HEK293 (cell line): ENCODE measurements around the gene OR2F2.

Experiments used
- REPIN1 ChIP-seq: fragments of 450-650 bp; formaldehyde crosslinking; IDR thresholded peaks from 2 replicates; pipeline ENCODE4 v1.5.1; 2017; ENCODE audit warnings: missing biosample characterization, missing genetic modification characterization, low read depth
- SETDB1 ChIP-seq: IDR thresholded peaks from one replicate; pipeline ENCODE4 v1.6.1; 2017; ENCODE audit warnings: mild to moderate bottlenecking, low read length, moderate library complexity, mixed read lengths; ENCODE audit not compliant: insufficient read length
- ZBTB17 ChIP-seq: fragments of 450-650 bp; formaldehyde crosslinking; IDR thresholded peaks from 2 replicates; pipeline ENCODE4 v1.5.1; 2016; ENCODE audit warnings: missing biosample characterization, missing genetic modification characterization
- ZNF155 ChIP-seq: fragments of 450-650 bp; formaldehyde crosslinking; IDR thresholded peaks from 2 replicates; pipeline ENCODE4 v1.5.1; 2016; ENCODE audit warnings: missing biosample characterization, missing genetic modification characterization
- ZNF776 ChIP-seq: fragments of 450-650 bp; formaldehyde crosslinking; IDR thresholded peaks from 2 replicates; pipeline ENCODE4 v1.5.0; 2017; ENCODE audit warnings: missing biosample characterization, missing genetic modification characterization, borderline replicate concordance
- ZNF837 ChIP-seq: fragments of 450-650 bp; formaldehyde crosslinking; IDR thresholded peaks from 2 replicates; pipeline ENCODE4 v1.5.1; 2016; ENCODE audit warnings: missing biosample characterization, missing genetic modification characterization
- ZSCAN18 ChIP-seq: fragments of 450-650 bp; formaldehyde crosslinking; IDR thresholded peaks from 2 replicates; pipeline ENCODE4 v1.5.1; 2016; ENCODE audit warnings: missing biosample characterization, missing genetic modification characterization
- TF ChIP-seq, protein P1 (sequence below): fragments of 450-650 bp; formaldehyde crosslinking; IDR thresholded peaks from 2 replicates; pipeline ENCODE4 v1.5.1; 2016; ENCODE audit warnings: missing biosample characterization, missing genetic modification characterization
- TF ChIP-seq, protein P2 (sequence below): fragments of 450-650 bp; formaldehyde crosslinking; conservative IDR thresholded peaks from 2 replicates; pipeline ENCODE4 v1.5.1; 2016; ENCODE audit warnings: low read depth, missing biosample characterization, missing genetic modification characterization
- TF ChIP-seq, protein P3 (sequence below): fragments of 450-650 bp; formaldehyde crosslinking; IDR thresholded peaks from 2 replicates; pipeline ENCODE4 v1.5.1; 2016; ENCODE audit warnings: missing biosample characterization, missing genetic modification characterization

- TF ChIP-seq, protein P1, sequence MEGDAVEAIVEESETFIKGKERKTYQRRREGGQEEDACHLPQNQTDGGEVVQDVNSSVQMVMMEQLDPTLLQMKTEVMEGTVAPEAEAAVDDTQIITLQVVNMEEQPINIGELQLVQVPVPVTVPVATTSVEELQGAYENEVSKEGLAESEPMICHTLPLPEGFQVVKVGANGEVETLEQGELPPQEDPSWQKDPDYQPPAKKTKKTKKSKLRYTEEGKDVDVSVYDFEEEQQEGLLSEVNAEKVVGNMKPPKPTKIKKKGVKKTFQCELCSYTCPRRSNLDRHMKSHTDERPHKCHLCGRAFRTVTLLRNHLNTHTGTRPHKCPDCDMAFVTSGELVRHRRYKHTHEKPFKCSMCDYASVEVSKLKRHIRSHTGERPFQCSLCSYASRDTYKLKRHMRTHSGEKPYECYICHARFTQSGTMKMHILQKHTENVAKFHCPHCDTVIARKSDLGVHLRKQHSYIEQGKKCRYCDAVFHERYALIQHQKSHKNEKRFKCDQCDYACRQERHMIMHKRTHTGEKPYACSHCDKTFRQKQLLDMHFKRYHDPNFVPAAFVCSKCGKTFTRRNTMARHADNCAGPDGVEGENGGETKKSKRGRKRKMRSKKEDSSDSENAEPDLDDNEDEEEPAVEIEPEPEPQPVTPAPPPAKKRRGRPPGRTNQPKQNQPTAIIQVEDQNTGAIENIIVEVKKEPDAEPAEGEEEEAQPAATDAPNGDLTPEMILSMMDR (tag by site-specific recombination), result no peak
- no peak for TF ChIP-seq ZNF837 (tag by site-specific recombination)
- no peak for TF ChIP-seq ZNF155 (tag by site-specific recombination)
- TF ChIP-seq, protein P2, sequence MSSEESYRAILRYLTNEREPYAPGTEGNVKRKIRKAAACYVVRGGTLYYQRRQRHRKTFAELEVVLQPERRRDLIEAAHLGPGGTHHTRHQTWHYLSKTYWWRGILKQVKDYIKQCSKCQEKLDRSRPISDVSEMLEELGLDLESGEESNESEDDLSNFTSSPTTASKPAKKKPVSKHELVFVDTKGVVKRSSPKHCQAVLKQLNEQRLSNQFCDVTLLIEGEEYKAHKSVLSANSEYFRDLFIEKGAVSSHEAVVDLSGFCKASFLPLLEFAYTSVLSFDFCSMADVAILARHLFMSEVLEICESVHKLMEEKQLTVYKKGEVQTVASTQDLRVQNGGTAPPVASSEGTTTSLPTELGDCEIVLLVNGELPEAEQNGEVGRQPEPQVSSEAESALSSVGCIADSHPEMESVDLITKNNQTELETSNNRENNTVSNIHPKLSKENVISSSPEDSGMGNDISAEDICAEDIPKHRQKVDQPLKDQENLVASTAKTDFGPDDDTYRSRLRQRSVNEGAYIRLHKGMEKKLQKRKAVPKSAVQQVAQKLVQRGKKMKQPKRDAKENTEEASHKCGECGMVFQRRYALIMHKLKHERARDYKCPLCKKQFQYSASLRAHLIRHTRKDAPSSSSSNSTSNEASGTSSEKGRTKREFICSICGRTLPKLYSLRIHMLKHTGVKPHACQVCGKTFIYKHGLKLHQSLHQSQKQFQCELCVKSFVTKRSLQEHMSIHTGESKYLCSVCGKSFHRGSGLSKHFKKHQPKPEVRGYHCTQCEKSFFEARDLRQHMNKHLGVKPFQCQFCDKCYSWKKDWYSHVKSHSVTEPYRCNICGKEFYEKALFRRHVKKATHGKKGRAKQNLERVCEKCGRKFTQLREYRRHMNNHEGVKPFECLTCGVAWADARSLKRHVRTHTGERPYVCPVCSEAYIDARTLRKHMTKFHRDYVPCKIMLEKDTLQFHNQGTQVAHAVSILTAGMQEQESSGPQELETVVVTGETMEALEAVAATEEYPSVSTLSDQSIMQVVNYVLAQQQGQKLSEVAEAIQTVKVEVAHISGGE (tag by site-specific recombination), result no peak
- no peak for TF ChIP-seq ZNF776 (tag by site-specific recombination)
- TF ChIP-seq SETDB1, result no peak
- no peak for TF ChIP-seq ZSCAN18 (tag by site-specific recombination)
- TF ChIP-seq REPIN1 (tag by site-specific recombination), result no peak
- TF ChIP-seq ZBTB17, result no peak
- TF ChIP-seq, protein P3, sequence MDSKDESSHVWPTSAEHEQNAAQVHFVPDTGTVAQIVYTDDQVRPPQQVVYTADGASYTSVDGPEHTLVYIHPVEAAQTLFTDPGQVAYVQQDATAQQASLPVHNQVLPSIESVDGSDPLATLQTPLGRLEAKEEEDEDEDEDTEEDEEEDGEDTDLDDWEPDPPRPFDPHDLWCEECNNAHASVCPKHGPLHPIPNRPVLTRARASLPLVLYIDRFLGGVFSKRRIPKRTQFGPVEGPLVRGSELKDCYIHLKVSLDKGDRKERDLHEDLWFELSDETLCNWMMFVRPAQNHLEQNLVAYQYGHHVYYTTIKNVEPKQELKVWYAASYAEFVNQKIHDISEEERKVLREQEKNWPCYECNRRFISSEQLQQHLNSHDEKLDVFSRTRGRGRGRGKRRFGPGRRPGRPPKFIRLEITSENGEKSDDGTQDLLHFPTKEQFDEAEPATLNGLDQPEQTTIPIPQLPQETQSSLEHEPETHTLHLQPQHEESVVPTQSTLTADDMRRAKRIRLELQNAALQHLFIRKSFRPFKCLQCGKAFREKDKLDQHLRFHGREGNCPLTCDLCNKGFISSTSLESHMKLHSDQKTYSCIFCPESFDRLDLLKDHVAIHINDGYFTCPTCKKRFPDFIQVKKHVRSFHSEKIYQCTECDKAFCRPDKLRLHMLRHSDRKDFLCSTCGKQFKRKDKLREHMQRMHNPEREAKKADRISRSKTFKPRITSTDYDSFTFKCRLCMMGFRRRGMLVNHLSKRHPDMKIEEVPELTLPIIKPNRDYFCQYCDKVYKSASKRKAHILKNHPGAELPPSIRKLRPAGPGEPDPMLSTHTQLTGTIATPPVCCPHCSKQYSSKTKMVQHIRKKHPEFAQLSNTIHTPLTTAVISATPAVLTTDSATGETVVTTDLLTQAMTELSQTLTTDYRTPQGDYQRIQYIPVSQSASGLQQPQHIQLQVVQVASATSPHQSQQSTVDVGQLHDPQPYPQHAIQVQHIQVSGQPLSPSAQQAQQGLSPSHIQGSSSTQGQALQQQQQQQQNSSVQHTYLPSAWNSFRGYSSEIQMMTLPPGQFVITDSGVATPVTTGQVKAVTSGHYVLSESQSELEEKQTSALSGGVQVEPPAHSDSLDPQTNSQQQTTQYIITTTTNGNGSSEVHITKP, result no peak
These were observed 29.5 kb upstream of the OR2F2 start for GRCh38 chr7:143905509-143905908.
